H9 (cell line): Measurements from ENCODE around the gene SLC1A7. TPM values are rescaled to one million over a fixed set of nuclear protein-coding genes. Genes with fewer than 3 reads are reported as not detected.

Source experiments
- DNase-seq: peaks from one replicate; pipeline ENCODE4 v3.0.0-alpha.2; 2017
- H2AFZ ChIP-seq: one replicate; pipeline ENCODE4 v1.6.1; 2013; ENCODE audit warnings: mild to moderate bottlenecking, low read length, control low read depth, moderate library complexity
- H2AK5ac ChIP-seq: 2 replicates; pipeline ENCODE4 v1.6.1; 2013; ENCODE audit warnings: low read length, control low read depth, mixed read lengths; ENCODE audit not compliant: insufficient read length
- H2BK120ac ChIP-seq: one replicate; pipeline ENCODE4 v1.6.1; 2013; ENCODE audit warnings: low read depth, mild to moderate bottlenecking, low read length, control low read depth, inconsistent platforms; ENCODE audit not compliant: poor library complexity, severe bottlenecking
- H2BK12ac ChIP-seq: 2 replicates; pipeline ENCODE4 v1.6.1; 2013; ENCODE audit warnings: low read length, control low read depth, mixed read lengths, low read depth; ENCODE audit not compliant: insufficient read length
- H2BK15ac ChIP-seq: 2 replicates; pipeline ENCODE4 v1.6.1; 2013; ENCODE audit warnings: low read depth, low read length, control low read depth
- H2BK20ac ChIP-seq: one replicate; pipeline ENCODE4 v1.6.1; 2013; ENCODE audit warnings: low read depth, mild to moderate bottlenecking, low read length, control low read depth, inconsistent platforms; ENCODE audit not compliant: poor library complexity, severe bottlenecking
- H2BK5ac ChIP-seq: 2 replicates; pipeline ENCODE4 v1.6.1; 2013; ENCODE audit warnings: low read length, control low read depth, mixed read lengths; ENCODE audit not compliant: insufficient read length
- H3K14ac ChIP-seq: 2 replicates; pipeline ENCODE4 v1.6.1; 2013; ENCODE audit warnings: low read length, control low read depth; ENCODE audit not compliant: insufficient read depth
- H3K18ac ChIP-seq: 2 replicates; pipeline ENCODE4 v1.6.1; 2013; ENCODE audit warnings: low read depth, mild to moderate bottlenecking, mixed read lengths, low read length, control low read depth; ENCODE audit not compliant: insufficient read length
- H3K23ac ChIP-seq: 2 replicates; pipeline ENCODE4 v1.6.1; 2013; ENCODE audit warnings: low read length, control low read depth, mixed read lengths, low read depth; ENCODE audit not compliant: insufficient read length
- H3K23me2 ChIP-seq: 2 replicates; pipeline ENCODE4 v1.6.1; 2013; ENCODE audit warnings: low read depth, mild to moderate bottlenecking, mixed read lengths, low read length, control low read depth; ENCODE audit not compliant: insufficient read length, poor library complexity, severe bottlenecking
- H3K27ac ChIP-seq: 2 replicates; pipeline ENCODE4 v1.5.1; 2013; ENCODE audit warnings: low read length, control low read depth, mixed read lengths, low read depth; ENCODE audit not compliant: insufficient read length
- H3K27me3 ChIP-seq: 2 replicates; pipeline ENCODE4 v1.6.1; 2013; ENCODE audit warnings: low read length, control low read depth, inconsistent platforms; ENCODE audit not compliant: insufficient read depth
- H3K4ac ChIP-seq: 2 replicates; pipeline ENCODE4 v1.6.1; 2013; ENCODE audit warnings: low read depth, mild to moderate bottlenecking, control low read depth, inconsistent platforms, low read length, moderate library complexity
- H3K4me1 ChIP-seq: 2 replicates; pipeline ENCODE4 v1.6.1; 2013; ENCODE audit warnings: low read length, control low read depth, inconsistent platforms; ENCODE audit not compliant: insufficient read depth
- H3K4me2 ChIP-seq: 2 replicates; pipeline ENCODE4 v1.6.1; 2013; ENCODE audit warnings: low read length, control low read depth, mixed read lengths; ENCODE audit not compliant: insufficient read length, insufficient read depth
- H3K56ac ChIP-seq: 2 replicates; pipeline ENCODE4 v1.6.1; 2013; ENCODE audit warnings: low read depth, mild to moderate bottlenecking, mixed read lengths, low read length, control low read depth; ENCODE audit not compliant: insufficient read length
- H3K79me1 ChIP-seq: 2 replicates; pipeline ENCODE4 v1.6.1; 2013; ENCODE audit warnings: low read depth, mild to moderate bottlenecking, moderate library complexity, low read length, control low read depth, inconsistent platforms; ENCODE audit not compliant: insufficient read depth, poor library complexity, severe bottlenecking
- H3K79me2 ChIP-seq: 2 replicates; pipeline ENCODE4 v1.6.1; 2013; ENCODE audit warnings: low read length, control low read depth, inconsistent platforms; ENCODE audit not compliant: insufficient read depth
- H3K9ac ChIP-seq: 2 replicates; pipeline ENCODE4 v1.6.1; 2013; ENCODE audit warnings: low read length, control low read depth, mixed read lengths; ENCODE audit not compliant: insufficient read length; ENCODE audit errors: extremely low read depth
- H3K9me3 ChIP-seq: one replicate; pipeline ENCODE4 v1.6.1; 2013; ENCODE audit warnings: low read depth, low read length, inconsistent platforms; ENCODE audit not compliant: control insufficient read depth
- H3T11ph ChIP-seq: one replicate; pipeline ENCODE4 v1.6.1; 2013; ENCODE audit warnings: mild to moderate bottlenecking, low read length, control low read depth, inconsistent platforms
- H4K20me1 ChIP-seq: one replicate; pipeline ENCODE4 v1.6.1; 2013; ENCODE audit not compliant: control insufficient read depth, insufficient read length, insufficient read depth
- H4K5ac ChIP-seq: 2 replicates; pipeline ENCODE4 v1.6.1; 2013; ENCODE audit warnings: low read depth, mild to moderate bottlenecking, mixed read lengths, low read length, control low read depth; ENCODE audit not compliant: insufficient read length
- H4K8ac ChIP-seq: replicated peaks from 2 replicates; pipeline ENCODE4 v1.6.1; 2013; ENCODE audit warnings: low read length, control low read depth, mixed read lengths, low read depth; ENCODE audit not compliant: insufficient read length
- H4K91ac ChIP-seq: 2 replicates; pipeline ENCODE4 v1.6.1; 2013; ENCODE audit warnings: low read depth, mild to moderate bottlenecking, moderate library complexity, mixed read lengths, low read length, control low read depth; ENCODE audit not compliant: insufficient read length
- H3K27ac Mint-ChIP-seq, 3 experiments: 2 replicates in 2 of 3; 3 replicates in 1 of 3; pipeline ENCODE4 v1.8.0; 2020 to 2021; ENCODE audit warnings: mixed read lengths in 3 of 3, mild to moderate bottlenecking in 1 of 3, moderate library complexity in 1 of 3
- H3K27me3 Mint-ChIP-seq: 2 replicates; pipeline ENCODE4 v1.8.0; 2021; ENCODE audit warnings: low read depth, mild to moderate bottlenecking, moderate library complexity, mixed read lengths
- H3K36me3 Mint-ChIP-seq, 3 experiments: 2 replicates in 2 of 3; 3 replicates in 1 of 3; pipeline ENCODE4 v1.8.0; 2020 to 2021; ENCODE audit warnings: low read depth in 3 of 3, mixed read lengths in 3 of 3; ENCODE audit not compliant: insufficient read depth in 1 of 3
- H3K4me1 Mint-ChIP-seq, 2 experiments: 2 replicates each; pipeline ENCODE4 v1.8.0; 2020; ENCODE audit warnings: mixed read lengths in 2 of 2
- H3K4me3 Mint-ChIP-seq, 2 experiments: 2 replicates in 1 of 2; 3 replicates in 1 of 2; pipeline ENCODE4 v1.8.0; 2020 to 2021; ENCODE audit warnings: mild to moderate bottlenecking in 2 of 2, mixed read lengths in 2 of 2, moderate library complexity in 1 of 2
- H3K9me3 Mint-ChIP-seq, 2 experiments: 2 replicates in 1 of 2; 3 replicates in 1 of 2; pipeline ENCODE4 v1.8.0; 2020; ENCODE audit warnings: mild to moderate bottlenecking in 2 of 2, mixed read lengths in 2 of 2, moderate library complexity in 1 of 2
- WGBS: extraction: QIAGEN DNeasy Blood & Tissue Kit; methylation state at CpG from one replicate; pipeline ENCODE4 v1.1.7; 2013; ENCODE audit warnings: missing lambda C conversion rate, low lambda C conversion rate, mixed read lengths; ENCODE audit not compliant: insufficient read length; ENCODE audit errors: extremely low coverage; 5-methylcytosine and 5-hydroxymethylcytosine counted together
- total RNA-seq: library from RNA; stranded (reverse); gene quantifications from 2 replicates; pipeline ENCODE4 v1.2.1, GENCODE V29; 2021
- TF ChIP-seq, protein P1 (sequence below): fragments of 200-600 bp; sonication (generic); conservative IDR thresholded peaks from 3 replicates; pipeline ENCODE4 v1.8.0; 2021; ENCODE audit warnings: antibody characterized with exemption, mild to moderate bottlenecking

The SLC1A7 gene
- total RNA-seq, 1 experiment from 2014 or later, result not detected

GRCh38 chr1:53122961-53123413, 19.5 kb downstream of the SLC1A7 start:
- H2BK120ac ChIP-seq, result no peak overlapping the region
- no peak overlapping the region for H3K14ac ChIP-seq
- no CpG with 5 or more reads among the region's 7 CpGs for WGBS
- H4K20me1 ChIP-seq, result no peaks in the 10 kb centered on the region
- no peaks in the 10 kb centered on the region for H3K79me2 ChIP-seq
- Mint-ChIP-seq H3K4me3 (no peak overlapping the region), H3K27me3 (peaks cover 19% of the 10 kb centered on the region), H3K9me3 (no peaks in the 10 kb centered on the region; a peak in 1 of 5 replicates), H3K27ac (no peak overlapping the region), H3K36me3 (no peaks in the 10 kb centered on the region), H3K4me1 (peaks cover 19 to 40% of the 10 kb centered on the region in 2 experiments)
- no peaks in the 10 kb centered on the region for H3K79me1 ChIP-seq
- no peak overlapping the region for H4K91ac ChIP-seq
- no peak overlapping the region for H3K27ac ChIP-seq
- H2BK5ac ChIP-seq, result no peak overlapping the region
- no peak overlapping the region for H3T11ph ChIP-seq
- no peak overlapping the region for H3K4me2 ChIP-seq
- H2AFZ ChIP-seq, result no peak overlapping the region
- no peak overlapping the region for H2AK5ac ChIP-seq
- H2BK12ac ChIP-seq, result no peak overlapping the region
- H3K56ac ChIP-seq, result no peak overlapping the region
- no peaks in the 10 kb centered on the region for H3K23me2 ChIP-seq
- H3K27me3 ChIP-seq, result no peaks in the 10 kb centered on the region
- H3K4me1 ChIP-seq, result peaks cover 4% of the 10 kb centered on the region
- no peak overlapping the region for H3K4ac ChIP-seq
- no peak overlapping the region for H4K8ac ChIP-seq
- no peak for DNase-seq
- H3K9ac ChIP-seq, result no peak overlapping the region
- no peak overlapping the region for H2BK15ac ChIP-seq
- H3K18ac ChIP-seq, result no peak overlapping the region
- no peak overlapping the region for H4K5ac ChIP-seq
- no peak overlapping the region for H2BK20ac ChIP-seq
- H3K9me3 ChIP-seq, result no peaks in the 10 kb centered on the region
- TF ChIP-seq, protein P1, sequence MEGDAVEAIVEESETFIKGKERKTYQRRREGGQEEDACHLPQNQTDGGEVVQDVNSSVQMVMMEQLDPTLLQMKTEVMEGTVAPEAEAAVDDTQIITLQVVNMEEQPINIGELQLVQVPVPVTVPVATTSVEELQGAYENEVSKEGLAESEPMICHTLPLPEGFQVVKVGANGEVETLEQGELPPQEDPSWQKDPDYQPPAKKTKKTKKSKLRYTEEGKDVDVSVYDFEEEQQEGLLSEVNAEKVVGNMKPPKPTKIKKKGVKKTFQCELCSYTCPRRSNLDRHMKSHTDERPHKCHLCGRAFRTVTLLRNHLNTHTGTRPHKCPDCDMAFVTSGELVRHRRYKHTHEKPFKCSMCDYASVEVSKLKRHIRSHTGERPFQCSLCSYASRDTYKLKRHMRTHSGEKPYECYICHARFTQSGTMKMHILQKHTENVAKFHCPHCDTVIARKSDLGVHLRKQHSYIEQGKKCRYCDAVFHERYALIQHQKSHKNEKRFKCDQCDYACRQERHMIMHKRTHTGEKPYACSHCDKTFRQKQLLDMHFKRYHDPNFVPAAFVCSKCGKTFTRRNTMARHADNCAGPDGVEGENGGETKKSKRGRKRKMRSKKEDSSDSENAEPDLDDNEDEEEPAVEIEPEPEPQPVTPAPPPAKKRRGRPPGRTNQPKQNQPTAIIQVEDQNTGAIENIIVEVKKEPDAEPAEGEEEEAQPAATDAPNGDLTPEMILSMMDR, result no peak
- H3K23ac ChIP-seq, result no peak overlapping the region
